GM19043 (cell line): ENCODE measurements around the gene CDK11A.
"Not testable (repeated sequence)": the region's sequence is repeated elsewhere in the genome, so short reads cannot be mapped to it uniquely, and the experiment has no call there.

Experiments used
- ATAC-seq: cut with Tn5 transposase; IDR thresholded peaks from one replicate; pipeline ENCODE4 v1.9.1; 2021; ENCODE audit warnings: low read depth; ENCODE audit not compliant: unreplicated experiment

CDK11A gene

GRCh38 chr1:1687846-1688245 is 36.3 kb downstream of the CDK11A start:
- ATAC-seq, result no peak

GRCh38 chr1:1684031-1684681 is 40.0 kb downstream of the CDK11A start:
- no peak for ATAC-seq

- ATAC-seq, result no peak
These were observed 40.9 kb downstream of the CDK11A start for GRCh38 chr1:1683104-1683905.

- ATAC-seq, result no peak
These were observed 43.3 kb downstream of the CDK11A start for GRCh38 chr1:1680912-1681273.

GRCh38 chr1:1680031-1680911 is 43.9 kb downstream of the CDK11A start:
- ATAC-seq, result no peak

- no peak for ATAC-seq
These were observed 45.4 kb downstream of the CDK11A start for GRCh38 chr1:1678581-1679380.

- peak; percentile 77 for ATAC-seq
These were observed 46.2 kb downstream of the CDK11A start for GRCh38 chr1:1677718-1678580.

- ATAC-seq, result not testable (repeated sequence)
These were observed 48.1 kb downstream of the CDK11A start for GRCh38 chr1:1676087-1676486.

GRCh38 chr1:1675218-1675617 is 48.9 kb downstream of the CDK11A start:
- not testable (repeated sequence) for ATAC-seq

GRCh38 chr1:1674806-1675205 is 49.4 kb downstream of the CDK11A start:
- not testable (repeated sequence) for ATAC-seq

- ATAC-seq, result no peak
These were observed 51.8 kb downstream of the CDK11A start for GRCh38 chr1:1672181-1672965.

GRCh38 chr1:1671365-1672119 is 52.6 kb downstream of the CDK11A start:
- no peak for ATAC-seq

- no peak for ATAC-seq
These were observed 53.3 kb downstream of the CDK11A start for GRCh38 chr1:1670866-1671265.

GRCh38 chr1:1669468-1670440 is 54.4 kb downstream of the CDK11A start:
- ATAC-seq, result no peak

GRCh38 chr1:1666526-1666925 is 57.6 kb downstream of the CDK11A start:
- no peak for ATAC-seq

GRCh38 chr1:1665815-1666251 is 58.3 kb downstream of the CDK11A start:
- ATAC-seq, result no peak
